GM23338 (cell line): ENCODE data around the gene ETV6. TPM values are rescaled to one million over a fixed set of nuclear protein-coding genes. Genes with fewer than 3 reads are reported as not detected.

Experiments
- ATAC-seq: fragments of 200-7000 bp; cut with Tn5 transposase; 3 replicates; pipeline ENCODE4 v1.9.1; 2020
- DNase-seq: peaks from one replicate; pipeline ENCODE4 v3.0.0-alpha.2; 2015; ENCODE audit warnings: low spot score
- H2AFZ ChIP-seq: fragments of 200-600 bp; sonication (generic); 2 replicates; pipeline ENCODE4 v1.8.0; 2016; ENCODE audit warnings: antibody characterized with exemption, mild to moderate bottlenecking, moderate library complexity
- H3F3A ChIP-seq: fragments of 200-600 bp; sonication (generic); replicated peaks from 2 replicates; pipeline ENCODE4 v1.8.0; 2017; ENCODE audit warnings: antibody characterized with exemption, mixed run types, low read depth
- H3K27ac ChIP-seq: fragments of 200-600 bp; sonication (generic); 2 replicates; pipeline ENCODE4 v1.6.1; 2016; ENCODE audit warnings: low read depth
- H3K27me3 ChIP-seq: fragments of 200-600 bp; sonication (generic); 2 replicates; pipeline ENCODE4 v1.8.0; 2016; ENCODE audit warnings: mild to moderate bottlenecking, mixed run types, moderate library complexity; ENCODE audit not compliant: insufficient read depth
- H3K36me3 ChIP-seq: fragments of 200-600 bp; sonication (generic); 2 replicates; pipeline ENCODE4 v1.8.0; 2016; ENCODE audit warnings: mild to moderate bottlenecking; ENCODE audit not compliant: insufficient read depth
- H3K4me1 ChIP-seq: fragments of 200-600 bp; sonication (generic); 2 replicates; pipeline ENCODE4 v1.8.0; 2016; ENCODE audit warnings: mild to moderate bottlenecking, moderate library complexity; ENCODE audit not compliant: insufficient read depth
- H3K4me2 ChIP-seq: fragments of 200-600 bp; sonication (generic); 2 replicates; pipeline ENCODE4 v1.7.1; 2017; ENCODE audit warnings: mixed run types
- H3K4me3 ChIP-seq: fragments of 200-600 bp; sonication (generic); 2 replicates; pipeline ENCODE4 v1.6.1; 2016; ENCODE audit warnings: mixed run types
- H3K79me2 ChIP-seq: fragments of 200-600 bp; sonication (generic); replicated peaks from 2 replicates; pipeline ENCODE4 v1.8.0; 2017; ENCODE audit warnings: mild to moderate bottlenecking; ENCODE audit not compliant: insufficient read depth
- H3K9me2 ChIP-seq: fragments of 200-600 bp; sonication (generic); 2 replicates; pipeline ENCODE4 v1.8.0; 2017; ENCODE audit not compliant: insufficient read depth
- H4K20me1 ChIP-seq: fragments of 200-600 bp; sonication (generic); replicated peaks from 2 replicates; pipeline ENCODE4 v1.8.0; 2017; ENCODE audit warnings: mild to moderate bottlenecking; ENCODE audit not compliant: insufficient read depth
- H3K27ac Mint-ChIP-seq: 2 replicates; pipeline ENCODE4 v1.8.0; 2020; ENCODE audit warnings: inconsistent platforms, mild to moderate bottlenecking, moderate library complexity, mixed read lengths
- H3K27me3 Mint-ChIP-seq: 3 replicates; pipeline ENCODE4 v1.8.0; 2022; ENCODE audit warnings: low read depth, mild to moderate bottlenecking, moderate library complexity, mixed read lengths, inconsistent platforms; ENCODE audit not compliant: insufficient read depth, poor library complexity
- H3K36me3 Mint-ChIP-seq: 3 replicates; pipeline ENCODE4 v1.8.0; 2021; ENCODE audit warnings: low read depth, mild to moderate bottlenecking, inconsistent platforms, moderate library complexity, mixed read lengths
- H3K4me1 Mint-ChIP-seq: 3 replicates; pipeline ENCODE4 v1.8.0; 2020; ENCODE audit warnings: mild to moderate bottlenecking, inconsistent platforms, mixed read lengths
- H3K4me3 Mint-ChIP-seq: 3 replicates; pipeline ENCODE4 v1.8.0; 2021; ENCODE audit warnings: moderate library complexity, mild to moderate bottlenecking, inconsistent platforms, mixed read lengths
- H3K9me3 Mint-ChIP-seq: 3 replicates; pipeline ENCODE4 v1.8.0; 2020; ENCODE audit warnings: moderate library complexity, mild to moderate bottlenecking, inconsistent platforms, mixed read lengths
- CREB1 ChIP-seq: fragments of 250-450 bp; sonication (Bioruptor Pico); IDR thresholded peaks from 2 replicates; pipeline ENCODE4 v1.5.0; 2020; ENCODE audit warnings: low read depth, mild to moderate bottlenecking, moderate library complexity
- EZH2 ChIP-seq: fragments of 200-600 bp; sonication (generic); IDR thresholded peaks from one replicate; pipeline ENCODE4 v1.8.0; 2017; ENCODE audit warnings: antibody characterized with exemption, mild to moderate bottlenecking, low read depth; ENCODE audit not compliant: unreplicated experiment
- EZH2phosphoT487 ChIP-seq: fragments of 200-600 bp; sonication (generic); IDR thresholded peaks from one replicate; pipeline ENCODE4 v1.8.1; 2018; ENCODE audit warnings: antibody characterized with exemption; ENCODE audit not compliant: unreplicated experiment
- JUNB ChIP-seq: IDR thresholded peaks from one replicate; pipeline ENCODE4 v1.6.1; 2016; ENCODE audit warnings: antibody characterized with exemption; ENCODE audit not compliant: unreplicated experiment
- NANOG ChIP-seq: IDR thresholded peaks from 2 replicates; pipeline ENCODE4 v1.6.1; 2016; ENCODE audit warnings: antibody characterized with exemption, borderline replicate concordance
- POLR2AphosphoS5 ChIP-seq: IDR thresholded peaks from 2 replicates; pipeline ENCODE4 v1.6.1; 2016; ENCODE audit warnings: antibody characterized with exemption, low read depth
- STAT1 ChIP-seq: IDR thresholded peaks from one replicate; pipeline ENCODE4 v1.6.1; 2016; ENCODE audit warnings: antibody characterized with exemption; ENCODE audit not compliant: unreplicated experiment
- ZNF114 ChIP-seq: fragments of 250-450 bp; sonication (Bioruptor Pico); IDR thresholded peaks from 2 replicates; pipeline ENCODE4 v1.5.0; 2020; ENCODE audit warnings: mild to moderate bottlenecking, moderate library complexity
- polyA plus RNA-seq: library from polyadenylated mRNA; unstranded; fragments of >200 nt; fragmentation: Nextera tagmentation; extraction: Ambion mirVana; gene quantifications from 2 replicates; pipeline ENCODE4 v1.2.1, GENCODE V29; 2016
- total RNA-seq: library from RNA; depleted of rRNA; stranded (reverse); fragments of >200 nt; shearing (Covaris generic); gene quantifications from 2 replicates; pipeline ENCODE4 v1.2.3, GENCODE V29; 2014
- TF ChIP-seq, protein P1 (sequence below): IDR thresholded peaks from 2 replicates; pipeline ENCODE4 v1.6.1; 2016; ENCODE audit warnings: antibody characterized with exemption
- TF ChIP-seq, protein P2 (sequence below), 2 experiments: fragments of 200-600 bp in 1 of 2; sonication (generic) in 1 of 2; conservative IDR thresholded peaks; 2 replicates each; pipeline versions ENCODE4 v1.5.1 to v1.6.1; 2016 to 2017; ENCODE audit warnings: antibody characterized with exemption in 2 of 2, low read depth in 2 of 2, mild to moderate bottlenecking in 2 of 2, moderate library complexity in 1 of 2
- TF ChIP-seq, protein P3 (sequence below): fragments of 250-450 bp; sonication (Bioruptor Pico); IDR thresholded peaks from 2 replicates; pipeline ENCODE4 v1.5.0; 2020; ENCODE audit warnings: mild to moderate bottlenecking, moderate library complexity

ETV6 gene
- total and polyA plus RNA-seq, 2 experiments from 2014 or later: 7.5 to 15.1 TPM

DNA sequence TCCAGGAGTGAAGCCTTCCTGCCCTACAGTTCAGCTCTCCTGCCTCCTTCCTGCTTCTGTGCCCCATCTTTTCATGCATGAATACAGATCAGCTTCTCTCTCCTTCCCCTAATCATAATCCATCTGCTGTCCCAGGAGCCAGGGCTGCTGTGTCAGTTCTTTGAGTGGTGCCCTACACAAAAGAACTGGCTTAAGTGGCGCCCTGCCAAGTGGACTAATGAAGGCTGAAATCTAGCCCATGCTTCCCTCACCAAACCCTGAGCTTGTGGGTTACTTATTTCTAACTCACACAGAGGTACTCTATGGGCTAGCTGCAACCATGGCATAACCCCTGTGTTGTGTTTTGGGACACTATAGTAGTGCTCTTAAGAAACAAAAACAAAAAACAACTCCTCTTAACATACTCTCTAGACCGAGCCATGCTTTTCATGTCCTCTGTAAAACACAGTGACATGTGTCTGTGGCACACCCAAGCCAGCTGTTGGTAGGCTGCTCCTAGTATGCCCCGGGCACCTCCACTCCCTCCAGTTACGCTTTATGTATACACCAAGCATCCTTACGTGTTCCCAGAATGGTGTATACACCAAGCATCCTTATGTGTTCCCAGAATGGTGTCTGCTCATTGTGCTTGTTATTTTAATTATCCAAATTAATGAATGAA, 19.3 kb upstream of the ETV6 start (continued):
- TF ChIP-seq, protein P1, sequence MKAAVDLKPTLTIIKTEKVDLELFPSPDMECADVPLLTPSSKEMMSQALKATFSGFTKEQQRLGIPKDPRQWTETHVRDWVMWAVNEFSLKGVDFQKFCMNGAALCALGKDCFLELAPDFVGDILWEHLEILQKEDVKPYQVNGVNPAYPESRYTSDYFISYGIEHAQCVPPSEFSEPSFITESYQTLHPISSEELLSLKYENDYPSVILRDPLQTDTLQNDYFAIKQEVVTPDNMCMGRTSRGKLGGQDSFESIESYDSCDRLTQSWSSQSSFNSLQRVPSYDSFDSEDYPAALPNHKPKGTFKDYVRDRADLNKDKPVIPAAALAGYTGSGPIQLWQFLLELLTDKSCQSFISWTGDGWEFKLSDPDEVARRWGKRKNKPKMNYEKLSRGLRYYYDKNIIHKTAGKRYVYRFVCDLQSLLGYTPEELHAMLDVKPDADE: no peak
- TF ChIP-seq STAT1 (no peak), EZH2 (no peak)
- TF ChIP-seq, protein P2, sequence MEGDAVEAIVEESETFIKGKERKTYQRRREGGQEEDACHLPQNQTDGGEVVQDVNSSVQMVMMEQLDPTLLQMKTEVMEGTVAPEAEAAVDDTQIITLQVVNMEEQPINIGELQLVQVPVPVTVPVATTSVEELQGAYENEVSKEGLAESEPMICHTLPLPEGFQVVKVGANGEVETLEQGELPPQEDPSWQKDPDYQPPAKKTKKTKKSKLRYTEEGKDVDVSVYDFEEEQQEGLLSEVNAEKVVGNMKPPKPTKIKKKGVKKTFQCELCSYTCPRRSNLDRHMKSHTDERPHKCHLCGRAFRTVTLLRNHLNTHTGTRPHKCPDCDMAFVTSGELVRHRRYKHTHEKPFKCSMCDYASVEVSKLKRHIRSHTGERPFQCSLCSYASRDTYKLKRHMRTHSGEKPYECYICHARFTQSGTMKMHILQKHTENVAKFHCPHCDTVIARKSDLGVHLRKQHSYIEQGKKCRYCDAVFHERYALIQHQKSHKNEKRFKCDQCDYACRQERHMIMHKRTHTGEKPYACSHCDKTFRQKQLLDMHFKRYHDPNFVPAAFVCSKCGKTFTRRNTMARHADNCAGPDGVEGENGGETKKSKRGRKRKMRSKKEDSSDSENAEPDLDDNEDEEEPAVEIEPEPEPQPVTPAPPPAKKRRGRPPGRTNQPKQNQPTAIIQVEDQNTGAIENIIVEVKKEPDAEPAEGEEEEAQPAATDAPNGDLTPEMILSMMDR (conservative IDR thresholded peaks at IDR 0.05; ENCODE audit: low read depth in 2 of 2): no peak

DNA sequence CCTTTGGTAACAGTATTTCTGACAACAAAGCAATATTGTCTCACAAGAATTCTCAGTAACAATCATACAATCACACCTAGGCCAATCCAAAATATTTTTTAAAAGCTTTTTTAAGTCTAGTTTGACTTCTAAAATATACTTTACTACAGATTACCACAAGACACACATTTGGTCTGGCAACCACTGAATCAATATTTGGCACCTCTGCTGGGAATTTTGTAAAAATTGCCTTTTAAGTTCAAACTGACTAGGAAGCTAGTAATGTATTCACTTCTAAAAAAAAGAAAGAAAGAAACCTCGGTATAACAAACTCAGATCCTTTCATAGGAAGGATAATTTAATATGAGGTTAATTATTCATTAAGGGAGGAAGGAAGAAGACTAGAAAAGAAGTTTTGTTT, 18.2 kb upstream of the ETV6 start:
- Mint-ChIP-seq H3K27me3 (no peaks in the 10 kb centered on the region), H3K4me1 (no peaks in the 10 kb centered on the region), H3K36me3 (peaks cover 17% of the 10 kb centered on the region; the same call in 2 of the 3 replicates), H3K9me3 (peaks cover 17% of the 10 kb centered on the region), H3K27ac (no peak overlapping the region), H3K4me3 (no peak overlapping the region)
- Histone ChIP-seq H3K27ac (no peak overlapping the region), H3K4me1 (no peaks in the 10 kb centered on the region), H3K79me2 (no peaks in the 10 kb centered on the region), H2AFZ (no peak overlapping the region), H3F3A (no peaks in the 10 kb centered on the region), H4K20me1 (no peaks in the 10 kb centered on the region), H3K4me2 (no peak overlapping the region), H3K27me3 (no peaks in the 10 kb centered on the region), H3K9me2 (0 out of 2 replicates have a peak, but pooled peaks cover 2% of the 10 kb centered on the region), H3K36me3 (0 out of 2 replicates have a peak, but pooled peaks cover 11% of the 10 kb centered on the region), H3K4me3 (no peak overlapping the region)
- DNase-seq (no peak), ATAC-seq (no peak)
- TF ChIP-seq CREB1 (CRISPR knock-in tag): no peak
- no peak for TF ChIP-seq POLR2AphosphoS5
- no peak for TF ChIP-seq EZH2phosphoT487
- TF ChIP-seq EZH2: no peak
- TF ChIP-seq NANOG: no peak
- TF ChIP-seq ZNF114: no peak
- no peak for TF ChIP-seq STAT1
- TF ChIP-seq JUNB: no peak
- TF ChIP-seq, protein P2 (conservative IDR thresholded peaks at IDR 0.05; ENCODE audit: low read depth in 2 of 2): no peak
- TF ChIP-seq, protein P3, sequence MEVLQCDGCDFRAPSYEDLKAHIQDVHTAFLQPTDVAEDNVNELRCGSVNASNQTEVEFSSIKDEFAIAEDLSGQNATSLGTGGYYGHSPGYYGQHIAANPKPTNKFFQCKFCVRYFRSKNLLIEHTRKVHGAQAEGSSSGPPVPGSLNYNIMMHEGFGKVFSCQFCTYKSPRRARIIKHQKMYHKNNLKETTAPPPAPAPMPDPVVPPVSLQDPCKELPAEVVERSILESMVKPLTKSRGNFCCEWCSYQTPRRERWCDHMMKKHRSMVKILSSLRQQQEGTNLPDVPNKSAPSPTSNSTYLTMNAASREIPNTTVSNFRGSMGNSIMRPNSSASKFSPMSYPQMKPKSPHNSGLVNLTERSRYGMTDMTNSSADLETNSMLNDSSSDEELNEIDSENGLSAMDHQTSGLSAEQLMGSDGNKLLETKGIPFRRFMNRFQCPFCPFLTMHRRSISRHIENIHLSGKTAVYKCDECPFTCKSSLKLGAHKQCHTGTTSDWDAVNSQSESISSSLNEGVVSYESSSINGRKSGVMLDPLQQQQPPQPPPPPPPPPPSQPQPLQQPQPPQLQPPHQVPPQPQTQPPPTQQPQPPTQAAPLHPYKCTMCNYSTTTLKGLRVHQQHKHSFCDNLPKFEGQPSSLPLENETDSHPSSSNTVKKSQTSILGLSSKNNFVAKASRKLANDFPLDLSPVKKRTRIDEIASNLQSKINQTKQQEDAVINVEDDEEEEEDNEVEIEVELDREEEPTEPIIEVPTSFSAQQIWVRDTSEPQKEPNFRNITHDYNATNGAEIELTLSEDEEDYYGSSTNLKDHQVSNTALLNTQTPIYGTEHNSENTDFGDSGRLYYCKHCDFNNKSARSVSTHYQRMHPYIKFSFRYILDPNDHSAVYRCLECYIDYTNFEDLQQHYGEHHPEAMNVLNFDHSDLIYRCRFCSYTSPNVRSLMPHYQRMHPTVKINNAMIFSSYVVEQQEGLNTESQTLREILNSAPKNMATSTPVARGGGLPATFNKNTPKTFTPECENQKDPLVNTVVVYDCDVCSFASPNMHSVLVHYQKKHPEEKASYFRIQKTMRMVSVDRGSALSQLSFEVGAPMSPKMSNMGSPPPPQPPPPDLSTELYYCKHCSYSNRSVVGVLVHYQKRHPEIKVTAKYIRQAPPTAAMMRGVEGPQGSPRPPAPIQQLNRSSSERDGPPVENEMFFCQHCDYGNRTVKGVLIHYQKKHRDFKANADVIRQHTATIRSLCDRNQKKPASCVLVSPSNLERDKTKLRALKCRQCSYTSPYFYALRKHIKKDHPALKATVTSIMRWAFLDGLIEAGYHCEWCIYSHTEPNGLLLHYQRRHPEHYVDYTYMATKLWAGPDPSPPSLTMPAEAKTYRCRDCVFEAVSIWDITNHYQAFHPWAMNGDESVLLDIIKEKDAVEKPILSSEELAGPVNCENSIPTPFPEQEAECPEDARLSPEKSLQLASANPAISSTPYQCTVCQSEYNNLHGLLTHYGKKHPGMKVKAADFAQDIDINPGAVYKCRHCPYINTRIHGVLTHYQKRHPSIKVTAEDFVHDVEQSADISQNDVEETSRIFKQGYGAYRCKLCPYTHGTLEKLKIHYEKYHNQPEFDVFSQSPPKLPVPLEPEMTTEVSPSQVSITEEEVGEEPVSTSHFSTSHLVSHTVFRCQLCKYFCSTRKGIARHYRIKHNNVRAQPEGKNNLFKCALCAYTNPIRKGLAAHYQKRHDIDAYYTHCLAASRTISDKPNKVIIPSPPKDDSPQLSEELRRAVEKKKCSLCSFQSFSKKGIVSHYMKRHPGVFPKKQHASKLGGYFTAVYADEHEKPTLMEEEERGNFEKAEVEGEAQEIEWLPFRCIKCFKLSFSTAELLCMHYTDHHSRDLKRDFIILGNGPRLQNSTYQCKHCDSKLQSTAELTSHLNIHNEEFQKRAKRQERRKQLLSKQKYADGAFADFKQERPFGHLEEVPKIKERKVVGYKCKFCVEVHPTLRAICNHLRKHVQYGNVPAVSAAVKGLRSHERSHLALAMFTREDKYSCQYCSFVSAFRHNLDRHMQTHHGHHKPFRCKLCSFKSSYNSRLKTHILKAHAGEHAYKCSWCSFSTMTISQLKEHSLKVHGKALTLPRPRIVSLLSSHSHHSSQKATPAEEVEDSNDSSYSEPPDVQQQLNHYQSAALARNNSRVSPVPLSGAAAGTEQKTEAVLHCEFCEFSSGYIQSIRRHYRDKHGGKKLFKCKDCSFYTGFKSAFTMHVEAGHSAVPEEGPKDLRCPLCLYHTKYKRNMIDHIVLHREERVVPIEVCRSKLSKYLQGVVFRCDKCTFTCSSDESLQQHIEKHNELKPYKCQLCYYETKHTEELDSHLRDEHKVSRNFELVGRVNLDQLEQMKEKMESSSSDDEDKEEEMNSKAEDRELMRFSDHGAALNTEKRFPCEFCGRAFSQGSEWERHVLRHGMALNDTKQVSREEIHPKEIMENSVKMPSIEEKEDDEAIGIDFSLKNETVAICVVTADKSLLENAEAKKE (CRISPR knock-in tag): no peak
